Activated T-cell treated with anti-CD3 and anti-CD28 coated beads, Interleukin-2, amount 50 U/mL, for 4 hours (primary cell): ENCODE measurements around the gene LACTBL1. TPM values are rescaled to one million over a fixed set of nuclear protein-coding genes. Genes with fewer than 3 reads are reported as not detected.
"Not testable (repeated sequence)": the region's sequence is repeated elsewhere in the genome, so short reads cannot be mapped to it uniquely, and the experiment has no call there.

Source experiments
- ATAC-seq, 2 donors: fragments of 200-7000 bp; cut with Tn5 transposase; one replicate each; pipeline ENCODE4 v1.10.0; 2021
- DNase-seq: peaks from one replicate; pipeline ENCODE4 v3.0.0-alpha.2; 2020
- H3K27me3 Mint-ChIP-seq: one replicate; pipeline ENCODE4 v1.8.0; 2021; ENCODE audit warnings: low read depth, mixed read lengths
- H3K36me3 Mint-ChIP-seq: one replicate; pipeline ENCODE4 v1.8.0; 2022; ENCODE audit warnings: mixed read lengths; ENCODE audit not compliant: insufficient read depth
- H3K4me1 Mint-ChIP-seq: one replicate; pipeline ENCODE4 v1.8.0; 2021; ENCODE audit warnings: low read depth, mixed read lengths
- H3K4me3 Mint-ChIP-seq: one replicate; pipeline ENCODE4 v1.8.0; 2021; ENCODE audit warnings: mild to moderate bottlenecking, moderate library complexity, mixed read lengths
- H3K9me3 Mint-ChIP-seq: one replicate; pipeline ENCODE4 v1.8.0; 2021; ENCODE audit warnings: mixed read lengths
- total RNA-seq, 3 donors: library from RNA; stranded (reverse); gene quantifications; one replicate each; pipeline ENCODE4 v1.2.1, GENCODE V29; 2021

The LACTBL1 gene, protein sequence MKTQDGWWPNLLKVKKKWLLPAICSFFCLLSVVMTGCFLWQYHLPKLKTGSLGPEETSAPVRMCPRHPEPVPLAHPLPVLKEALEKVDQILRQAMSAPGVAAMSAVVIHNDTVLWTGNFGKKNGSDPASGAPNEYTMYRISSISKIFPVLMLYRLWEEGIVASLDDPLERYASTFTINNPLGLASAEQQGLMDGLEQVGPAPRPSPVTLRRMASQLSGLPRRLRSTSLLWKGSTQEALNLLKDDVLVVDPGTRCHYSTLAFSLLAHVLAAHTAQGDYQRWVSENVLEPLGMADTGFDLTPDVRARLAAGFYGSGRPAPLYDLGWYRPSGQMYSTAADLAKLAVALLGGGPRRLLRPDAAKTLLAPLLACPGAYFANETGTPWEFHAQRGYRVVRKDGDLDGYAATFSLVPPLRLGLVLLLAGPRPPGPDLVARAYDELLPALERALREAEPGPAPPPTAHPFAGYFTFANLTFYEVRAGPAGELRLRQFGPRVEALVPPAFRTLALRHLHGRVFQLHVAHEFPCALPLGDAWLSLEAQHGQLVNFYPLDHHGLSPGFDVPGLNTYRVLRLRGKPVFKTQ
- not detected for total RNA-seq

DNA sequence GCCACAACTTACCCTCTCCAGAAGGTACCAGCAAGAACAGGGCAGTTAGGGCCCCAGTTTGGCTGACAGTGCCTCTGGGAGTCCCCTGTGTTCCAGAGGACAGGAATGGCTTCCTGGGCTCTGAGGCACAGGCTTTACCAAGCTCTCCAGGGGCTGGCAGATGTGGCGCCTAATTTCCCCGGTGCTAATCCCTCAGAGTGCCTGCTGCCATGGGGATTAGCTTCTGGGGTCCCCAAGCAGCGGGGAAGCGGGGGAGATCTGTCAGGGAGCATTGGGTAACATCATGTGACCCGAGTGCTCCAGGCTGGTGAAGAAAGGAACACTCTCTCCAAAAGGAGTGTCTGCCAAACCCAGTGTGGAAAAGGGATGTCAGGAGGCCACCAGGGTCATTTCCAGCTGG, at the start of gene LACTBL1:
Gene LACTBL1, minus strand, starts transcription at position 107 of the 400 bp plus-strand sequence. CDS start 550 bp downstream, outside the sequence.
- ATAC-seq = no peak
- H3K36me3 Mint-ChIP-seq = no peaks in the 10 kb centered on the region
- H3K4me1 Mint-ChIP-seq = no peaks in the 10 kb centered on the region
- peaks cover 57% of the 10 kb centered on the region for H3K27me3 Mint-ChIP-seq
- DNase-seq = no peak
- H3K4me3 Mint-ChIP-seq = no peak within 1 kb of the TSS
- no peaks in the 10 kb centered on the region for H3K9me3 Mint-ChIP-seq

DNA sequence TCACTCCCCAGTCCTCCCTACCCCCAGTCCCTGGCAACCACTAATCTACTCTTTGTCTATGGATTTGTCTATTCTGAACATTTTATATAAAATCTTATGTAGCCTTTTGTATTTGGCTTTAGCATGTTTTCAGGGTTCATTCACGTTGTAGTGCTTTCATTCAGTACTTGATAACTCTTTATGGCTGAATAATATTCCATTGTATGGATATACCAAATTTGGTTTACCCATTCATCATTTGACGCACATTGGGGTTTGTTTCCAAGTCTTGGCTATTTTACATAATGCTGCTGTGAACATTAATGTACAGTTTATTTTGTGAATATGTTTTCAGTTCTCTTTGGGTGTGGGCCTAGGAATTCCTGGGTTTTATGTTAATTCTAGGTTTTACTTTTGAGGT, 49.2 kb upstream of the LACTBL1 start:
- no peak for ATAC-seq

DNA sequence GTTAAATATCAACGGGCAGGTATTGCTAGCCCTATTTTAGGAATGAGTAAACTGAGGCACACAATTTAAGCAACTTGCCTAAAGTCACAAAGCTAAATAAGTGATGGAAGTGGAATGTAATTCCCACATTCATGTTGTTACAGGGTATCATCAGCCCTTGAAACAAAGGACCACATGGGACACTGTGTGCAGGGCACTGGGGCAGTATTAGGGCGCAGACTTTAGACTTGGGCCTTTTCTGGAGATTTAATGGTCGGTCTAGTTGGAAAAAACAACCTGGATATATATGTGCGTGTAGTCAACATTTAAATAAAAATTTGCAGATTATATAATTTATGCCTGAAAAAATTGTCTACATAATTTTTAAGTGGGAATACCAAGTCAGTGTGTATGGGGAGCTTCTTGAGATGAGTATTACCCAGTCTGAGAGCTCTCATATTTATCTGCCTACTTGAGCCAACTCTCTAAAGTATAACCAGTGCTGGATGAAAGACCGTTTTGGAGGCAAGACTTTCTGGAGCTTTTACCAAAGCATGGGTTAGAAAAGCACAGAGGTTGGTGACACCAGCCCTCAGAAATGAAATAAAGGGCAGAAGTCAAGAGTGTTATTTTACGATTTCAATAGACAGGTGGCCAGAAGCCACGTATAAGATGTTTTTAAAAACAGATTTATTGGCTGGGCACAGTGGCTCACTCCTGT, 48.2 kb upstream of the LACTBL1 start:
- no peak for ATAC-seq
- Mint-ChIP-seq H3K4me3 (peak overlapping the region; percentile 96), H3K27me3 (no peaks in the 10 kb centered on the region), H3K9me3 (peaks cover 6% of the 10 kb centered on the region), H3K4me1 (peaks cover 35% of the 10 kb centered on the region), H3K36me3 (peaks cover 5% of the 10 kb centered on the region)
- DNase-seq = no peak

More for the DNA sequence above, 49.2 kb upstream of the LACTBL1 start:
- Mint-ChIP-seq H3K4me1 (peaks cover 42% of the 10 kb centered on the region), H3K27me3 (no peaks in the 10 kb centered on the region), H3K9me3 (peaks cover 6% of the 10 kb centered on the region), H3K4me3 (no peak overlapping the region), H3K36me3 (peaks cover 5% of the 10 kb centered on the region)
- DNase-seq = no peak

DNA sequence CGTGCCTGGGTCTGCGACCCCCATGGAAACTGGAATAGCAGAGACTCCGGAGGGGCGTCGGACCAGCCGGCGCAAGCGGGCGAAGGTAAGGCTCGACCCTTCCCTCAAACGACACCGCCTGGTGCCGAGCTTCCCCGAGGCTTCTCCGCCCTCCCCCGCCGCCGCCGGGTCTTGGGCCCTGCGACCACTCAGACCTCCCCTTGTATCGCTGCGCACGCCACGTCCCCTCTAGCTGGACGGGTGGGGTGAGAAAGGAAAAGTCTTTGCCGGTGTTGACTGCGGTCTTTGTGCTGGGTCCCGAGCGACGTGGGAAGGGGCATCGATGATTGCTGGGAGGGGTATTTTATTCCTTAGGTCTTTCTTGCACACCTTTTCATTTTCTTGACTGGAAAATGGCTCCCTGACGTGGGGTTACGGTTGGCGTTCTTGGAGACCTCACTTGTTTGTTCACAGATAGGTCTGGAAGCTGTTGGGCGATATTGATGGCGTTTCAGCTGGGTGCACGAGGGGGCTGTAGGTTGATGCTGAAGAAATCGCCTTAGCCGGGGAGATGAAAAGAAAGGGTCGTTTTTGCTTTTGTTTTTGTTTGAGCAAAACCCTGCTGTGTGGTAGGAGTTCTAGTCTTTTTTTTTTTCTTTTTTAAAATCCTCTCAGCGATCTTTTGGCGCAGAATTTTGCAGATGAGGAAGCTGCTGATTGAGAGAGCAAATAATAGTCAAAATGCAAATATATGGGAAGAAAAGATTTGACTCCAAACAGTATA, 47.4 kb upstream of the LACTBL1 start:
- ATAC-seq = peak; percentile 27 to 41
- Mint-ChIP-seq H3K9me3 (peaks cover 6% of the 10 kb centered on the region), H3K27me3 (peaks cover 2% of the 10 kb centered on the region), H3K4me3 (peak overlapping the region; percentile 96), H3K4me1 (peaks cover 32% of the 10 kb centered on the region), H3K36me3 (peaks cover 5% of the 10 kb centered on the region)
- DNase-seq = peak; percentile 8

DNA sequence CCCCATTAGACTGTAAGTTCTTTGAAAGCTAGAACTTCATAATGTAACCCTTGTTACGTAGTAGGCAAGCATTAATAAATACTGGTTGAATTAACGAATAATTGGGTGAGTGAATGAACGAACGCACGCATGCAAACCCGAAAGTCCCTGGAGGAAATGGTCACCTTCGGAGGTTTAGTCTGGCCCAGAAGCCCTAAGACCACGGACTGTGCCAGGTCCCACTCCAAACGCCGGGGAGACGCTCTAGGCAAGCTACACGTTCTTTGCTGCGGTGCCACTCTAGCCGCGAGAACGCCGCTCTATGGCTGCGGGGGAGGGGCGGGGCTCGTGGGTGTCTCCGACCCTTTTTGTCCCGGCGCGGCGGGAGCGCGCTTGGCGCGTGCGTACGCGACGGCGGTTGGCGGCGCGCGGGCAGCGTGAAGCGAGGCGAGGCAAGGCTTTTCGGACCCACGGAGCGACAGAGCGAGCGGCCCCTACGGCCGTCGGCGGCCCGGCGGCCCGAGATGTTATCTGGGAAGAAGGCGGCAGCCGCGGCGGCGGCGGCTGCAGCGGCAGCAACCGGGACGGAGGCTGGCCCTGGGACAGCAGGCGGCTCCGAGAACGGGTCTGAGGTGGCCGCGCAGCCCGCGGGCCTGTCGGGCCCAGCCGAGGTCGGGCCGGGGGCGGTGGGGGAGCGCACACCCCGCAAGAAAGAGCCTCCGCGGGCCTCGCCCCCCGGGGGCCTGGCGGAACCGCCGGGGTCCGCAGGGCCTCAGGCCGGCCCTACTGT, 46.6 kb upstream of the LACTBL1 start, which contains the start of gene KDM1A:
Gene KDM1A, plus strand, starts transcription at position 375 of the 769 bp plus-strand sequence. Its CDS starts 129 bp downstream, at position 504.
- peaks cover 28% of the 10 kb centered on the region for H3K4me1 Mint-ChIP-seq
- peaks cover 6% of the 10 kb centered on the region for H3K9me3 Mint-ChIP-seq
- peaks cover 2% of the 10 kb centered on the region for H3K27me3 Mint-ChIP-seq
- peak; percentile 94 for DNase-seq
- peak within 1 kb of the TSS; percentile 96 for H3K4me3 Mint-ChIP-seq
- H3K36me3 Mint-ChIP-seq = peaks cover 5% of the 10 kb centered on the region
- ATAC-seq = peak; percentile 99

DNA sequence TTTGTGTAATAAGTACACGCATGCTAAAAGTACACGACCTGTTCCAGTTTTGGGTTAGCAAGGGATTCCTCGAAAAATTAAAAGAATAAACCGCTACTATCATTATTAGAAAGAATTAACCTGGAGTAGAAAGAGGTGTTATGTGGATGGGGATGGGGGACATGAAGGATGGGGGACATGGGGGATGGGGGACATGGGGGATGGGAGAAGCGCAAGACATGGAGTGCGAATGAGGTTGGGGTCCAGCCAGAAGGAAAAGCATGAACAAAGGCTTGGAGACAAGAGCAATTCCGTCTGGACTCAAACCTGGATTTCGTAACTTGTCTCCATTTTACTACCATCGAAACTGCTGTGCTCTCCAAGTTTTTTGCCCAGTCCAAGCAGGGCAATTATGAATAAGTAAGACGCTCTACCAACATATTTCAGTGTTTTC, 46.0 kb upstream of the LACTBL1 start:
- ATAC-seq (no peak), DNase-seq (no peak)
- Mint-ChIP-seq H3K9me3 (peaks cover 6% of the 10 kb centered on the region), H3K4me3 (peak overlapping the region; percentile 93), H3K4me1 (peaks cover 27% of the 10 kb centered on the region), H3K36me3 (peaks cover 5% of the 10 kb centered on the region), H3K27me3 (peaks cover 2% of the 10 kb centered on the region)

DNA sequence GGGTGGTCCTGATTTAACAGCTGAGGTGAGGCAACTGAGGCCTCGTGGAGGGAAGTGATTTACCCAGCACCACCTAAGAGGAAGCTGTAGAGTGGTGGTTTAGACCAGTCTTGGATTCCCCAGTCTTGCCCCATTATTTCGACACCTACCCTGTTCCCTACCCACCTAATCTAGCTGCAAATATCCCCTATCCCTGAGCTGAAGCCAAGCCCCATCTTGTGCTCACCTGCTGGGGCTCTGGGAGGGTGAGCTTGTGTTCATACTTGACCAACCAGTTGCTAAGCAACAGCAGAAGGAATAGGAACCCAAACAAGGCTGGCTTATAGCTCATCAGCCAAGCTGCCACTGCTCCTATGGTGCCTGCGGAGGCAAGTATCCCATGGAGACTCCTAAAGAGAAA, 41.0 kb upstream of the LACTBL1 start:
- H3K36me3 Mint-ChIP-seq = no peaks in the 10 kb centered on the region
- H3K4me3 Mint-ChIP-seq = no peak overlapping the region
- no peak for DNase-seq

DNA sequence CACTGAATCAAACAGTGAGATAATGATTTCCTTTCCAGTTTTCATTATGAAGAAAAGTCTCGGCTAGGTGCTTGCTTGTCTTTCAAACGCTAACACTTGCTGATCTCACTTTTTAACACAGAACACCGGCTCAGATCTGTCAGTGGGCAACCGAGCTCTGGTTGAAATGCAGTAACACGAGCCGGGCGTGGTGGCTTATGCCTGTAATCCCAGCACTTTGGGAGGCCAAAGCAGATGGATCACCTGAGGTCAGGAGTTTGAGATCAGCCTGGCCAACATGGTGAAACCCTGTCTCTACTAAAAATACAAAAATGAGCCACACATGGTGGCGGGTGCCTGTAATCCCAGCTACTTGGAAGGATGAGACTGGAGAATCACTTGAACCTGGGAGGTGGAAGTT, 37.4 kb upstream of the LACTBL1 start:
- not testable (repeated sequence) for H3K4me3 Mint-ChIP-seq, H3K27me3 Mint-ChIP-seq, H3K9me3 Mint-ChIP-seq, H3K4me1 Mint-ChIP-seq, H3K36me3 Mint-ChIP-seq, ATAC-seq, DNase-seq

More for the DNA sequence above, 41.0 kb upstream of the LACTBL1 start:
- Mint-ChIP-seq H3K27me3 (peaks cover 2% of the 10 kb centered on the region), H3K4me1 (peaks cover 7% of the 10 kb centered on the region), H3K9me3 (no peaks in the 10 kb centered on the region)
- ATAC-seq = no peak

DNA sequence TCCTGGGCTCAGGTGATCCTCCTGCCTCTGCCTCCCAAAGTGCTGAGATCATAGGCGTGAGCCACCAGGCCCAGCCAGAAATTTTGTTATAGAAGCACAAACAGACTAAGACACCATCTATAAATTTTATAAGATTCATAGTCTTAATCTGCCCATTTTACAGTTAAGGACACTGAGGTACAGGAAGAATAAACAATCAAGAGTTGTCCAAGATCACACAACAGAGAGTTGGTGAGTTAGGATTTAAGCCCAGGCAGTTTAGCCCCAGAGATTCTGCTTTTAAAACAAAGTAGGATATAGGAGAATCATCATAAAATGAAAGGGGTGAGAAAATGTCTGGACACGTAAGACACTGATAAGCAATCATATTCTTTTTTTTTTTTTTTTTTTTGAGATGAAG, 36.2 kb upstream of the LACTBL1 start:
- H3K36me3 Mint-ChIP-seq = no peaks in the 10 kb centered on the region

DNA sequence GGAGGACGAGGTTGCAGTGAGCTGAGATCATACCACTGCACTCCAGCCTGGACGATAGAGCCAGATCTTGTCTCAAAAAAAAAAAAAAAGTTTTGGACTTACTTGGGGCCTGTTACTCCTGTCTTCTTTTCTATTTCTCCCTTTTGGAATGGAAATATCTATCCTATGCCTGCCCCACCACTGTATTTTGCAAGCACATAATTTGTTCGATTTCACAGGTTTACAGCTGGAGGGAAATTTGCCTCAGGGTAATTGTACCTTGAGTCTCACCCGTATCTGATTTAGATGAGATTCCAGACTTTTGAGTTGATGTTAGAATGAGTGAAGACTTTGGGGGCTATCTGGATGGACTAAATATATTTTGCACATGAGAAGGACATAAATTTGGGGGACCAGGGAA, 34.4 kb upstream of the LACTBL1 start:
- Mint-ChIP-seq H3K4me3 (no peak overlapping the region), H3K36me3 (no peaks in the 10 kb centered on the region), H3K27me3 (peaks cover 7% of the 10 kb centered on the region), H3K4me1 (no peaks in the 10 kb centered on the region), H3K9me3 (no peaks in the 10 kb centered on the region)
- DNase-seq (no peak), ATAC-seq (no peak)

More for the DNA sequence above, 36.2 kb upstream of the LACTBL1 start:
- Mint-ChIP-seq H3K4me1 (no peaks in the 10 kb centered on the region), H3K4me3 (no peak overlapping the region), H3K9me3 (no peaks in the 10 kb centered on the region), H3K27me3 (peaks cover 2% of the 10 kb centered on the region)
- ATAC-seq = no peak
- no peak for DNase-seq

DNA sequence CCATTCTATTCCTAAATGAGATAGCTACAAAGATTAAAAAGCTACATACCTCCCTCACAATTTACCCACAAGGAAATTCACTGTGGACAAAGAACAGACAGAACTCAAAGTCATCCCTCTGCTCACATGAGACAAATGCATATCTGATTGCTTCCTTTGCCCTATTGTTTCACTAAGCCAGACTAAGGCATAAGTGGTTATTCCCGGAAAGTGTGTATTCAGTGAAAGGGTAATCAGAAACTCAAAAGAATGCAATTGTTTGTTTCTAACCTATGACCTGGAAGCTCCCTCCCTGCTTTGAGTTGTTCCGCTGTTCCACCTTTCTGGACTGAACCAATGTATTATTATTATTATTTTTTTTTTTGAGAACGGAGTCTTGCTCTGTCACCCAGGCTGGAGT, 32.1 kb upstream of the LACTBL1 start:
- not testable (repeated sequence) for DNase-seq, H3K4me3 Mint-ChIP-seq, H3K9me3 Mint-ChIP-seq, H3K27me3 Mint-ChIP-seq, H3K36me3 Mint-ChIP-seq, ATAC-seq, H3K4me1 Mint-ChIP-seq

DNA sequence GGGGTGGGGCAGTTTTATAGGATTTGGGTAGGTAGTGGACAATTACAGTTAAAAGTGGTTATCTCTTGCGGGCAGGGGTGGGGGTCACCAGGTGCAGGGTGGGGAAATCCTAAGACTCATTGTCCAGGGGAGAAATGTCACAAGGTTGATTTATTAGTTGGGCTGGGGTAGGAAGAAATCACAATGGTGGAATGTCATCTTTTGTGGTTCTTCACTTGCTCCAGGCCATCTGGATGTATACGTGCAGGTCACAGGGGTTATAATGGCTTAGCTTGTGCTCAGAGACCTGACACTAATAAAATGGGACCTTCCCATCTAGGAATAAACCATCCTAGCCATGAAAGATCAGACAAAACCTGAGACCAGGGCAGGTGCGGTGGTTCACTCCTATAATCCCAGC, 31.4 kb upstream of the LACTBL1 start:
- Mint-ChIP-seq H3K4me3 (no peak overlapping the region), H3K27me3 (peaks cover 7% of the 10 kb centered on the region), H3K36me3 (no peaks in the 10 kb centered on the region), H3K4me1 (no peaks in the 10 kb centered on the region), H3K9me3 (no peaks in the 10 kb centered on the region)
- no peak for DNase-seq
- no peak for ATAC-seq

DNA sequence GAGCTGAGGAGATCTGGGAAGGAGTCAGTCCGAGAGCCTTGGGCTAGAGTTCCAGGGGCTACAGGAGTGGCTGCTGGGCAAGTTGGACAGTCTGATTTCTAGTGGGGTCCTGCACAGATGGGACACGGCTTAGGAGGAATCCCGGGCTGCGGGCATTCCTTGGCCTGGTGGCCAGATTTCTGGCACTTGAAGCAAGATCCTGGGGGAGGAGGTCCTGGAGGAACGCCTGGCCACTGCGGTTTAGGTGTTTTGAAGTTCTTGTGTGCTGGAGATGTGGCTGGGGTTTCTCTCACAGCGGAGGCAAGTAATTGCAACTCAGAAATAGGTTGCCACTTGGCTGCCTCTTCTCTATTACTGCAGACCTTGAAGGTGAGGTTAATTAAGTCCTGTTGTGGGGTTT, 29.6 kb upstream of the LACTBL1 start:
- not testable (repeated sequence) for H3K9me3 Mint-ChIP-seq, H3K4me3 Mint-ChIP-seq, H3K4me1 Mint-ChIP-seq, DNase-seq, H3K27me3 Mint-ChIP-seq, H3K36me3 Mint-ChIP-seq, ATAC-seq
